Measurements from ENCODE around the gene CD3G. TPM values are rescaled to one million over a fixed set of nuclear protein-coding genes. Genes with fewer than 3 reads are reported as not detected.
A peak's percentile ranks its signal among the peaks of the same experiment; 100 is the strongest.

CD3G gene
- total RNA-seq, 4 donors from 2014 or later = 4.7 to 7.0 (median 5.4) TPM

GRCh38 chr11:118349475-118349874, 5.3 kb downstream of the CD3G start:
- no peaks in the 10 kb centered on the region for H3K27me3 ChIP-seq
- no peak overlapping the region for H3K27ac ChIP-seq
- no peak overlapping the region for H3K4me3 ChIP-seq
- no peaks in the 10 kb centered on the region for H3K36me3 ChIP-seq
- no peaks in the 10 kb centered on the region for H3K4me1 ChIP-seq
- no peaks in the 10 kb centered on the region for H3K9me3 ChIP-seq
- no peak for DNase-seq
- no peak for TF ChIP-seq CTCF (IDR thresholded peaks at IDR 0.05)
- TF ChIP-seq POLR2A (IDR thresholded peaks at IDR 0.05) = no peak

- no peaks in the 10 kb centered on the region for H3K27me3 ChIP-seq
- H3K27ac ChIP-seq = no peak overlapping the region
- no peaks in the 10 kb centered on the region for H3K9me3 ChIP-seq
- no peak overlapping the region for H3K4me3 ChIP-seq
- H3K4me1 ChIP-seq = no peaks in the 10 kb centered on the region
- no peak for DNase-seq
- H3K36me3 ChIP-seq = no peaks in the 10 kb centered on the region
- TF ChIP-seq POLR2A (IDR thresholded peaks at IDR 0.05) (no peak), CTCF (IDR thresholded peaks at IDR 0.05) (peak; percentile 26 to 67 (median 58))
Measured at GRCh38 chr11:118353084-118353710, 9.1 kb downstream of the CD3G start.

- Histone ChIP-seq H3K4me1 (peaks cover 0 to 21% (median 0%) of the 10 kb centered on the region in 4 donors), H3K4me3 (no peak overlapping the region), H3K27me3 (no peaks in the 10 kb centered on the region), H3K36me3 (no peaks in the 10 kb centered on the region), H3K27ac (no peak overlapping the region), H3K9me3 (no peaks in the 10 kb centered on the region)
- TF ChIP-seq CTCF (IDR thresholded peaks at IDR 0.05) = no peak
- TF ChIP-seq POLR2A (IDR thresholded peaks at IDR 0.05) = no peak
- no peak for DNase-seq
Measured at GRCh38 chr11:118358071-118358470, 13.9 kb downstream of the CD3G start.

GRCh38 chr11:118359295-118359958, 15.3 kb downstream of the CD3G start, which contains the start of gene UBE4A:
Gene UBE4A, plus strand, starts transcription at chr11:118359600. Its CDS starts 5,481 bp downstream, at chr11:118365081.
- Histone ChIP-seq H3K27me3 (no peaks in the 10 kb centered on the region), H3K4me1 (peaks cover 0 to 21% (median 0%) of the 10 kb centered on the region in 4 donors), H3K27ac (peak within 1 kb of the TSS; percentile 58 to 73 (median 70)), H3K36me3 (no peaks in the 10 kb centered on the region), H3K9me3 (no peaks in the 10 kb centered on the region), H3K4me3 (peak within 1 kb of the TSS; percentile 48 to 80 (median 72))
- TF ChIP-seq CTCF (IDR thresholded peaks at IDR 0.05) (no peak), POLR2A (IDR thresholded peaks at IDR 0.05) (peak; percentile 61 to 69)
- peak; percentile 97 to 99 (median 98) for DNase-seq

GRCh38 chr11:118364956-118365615, 20.9 kb downstream of the CD3G start:
- H3K4me3 ChIP-seq = no peak overlapping the region
- H3K36me3 ChIP-seq = peaks cover 0 to 53% (median 0%) of the 10 kb centered on the region in 3 donors
- H3K27me3 ChIP-seq = no peaks in the 10 kb centered on the region
- no peak for DNase-seq
- TF ChIP-seq POLR2A (IDR thresholded peaks at IDR 0.05) = no peak
- TF ChIP-seq CTCF (IDR thresholded peaks at IDR 0.05) = no peak
- peaks cover 0 to 20% (median 0%) of the 10 kb centered on the region in 4 donors for H3K4me1 ChIP-seq
- no peak overlapping the region for H3K27ac ChIP-seq
- H3K9me3 ChIP-seq = no peaks in the 10 kb centered on the region
